ENCODE results near the gene UBAC2. TPM values are rescaled to one million over a fixed set of nuclear protein-coding genes. Genes with fewer than 3 reads are reported as not detected.
"Not testable (repeated sequence)": the region's sequence is repeated elsewhere in the genome, so short reads cannot be mapped to it uniquely, and the experiment has no call there.

Gene UBAC2
- polyA plus RNA-seq, 4 donors: 92.5 to 113 (median 110) TPM

DNA sequence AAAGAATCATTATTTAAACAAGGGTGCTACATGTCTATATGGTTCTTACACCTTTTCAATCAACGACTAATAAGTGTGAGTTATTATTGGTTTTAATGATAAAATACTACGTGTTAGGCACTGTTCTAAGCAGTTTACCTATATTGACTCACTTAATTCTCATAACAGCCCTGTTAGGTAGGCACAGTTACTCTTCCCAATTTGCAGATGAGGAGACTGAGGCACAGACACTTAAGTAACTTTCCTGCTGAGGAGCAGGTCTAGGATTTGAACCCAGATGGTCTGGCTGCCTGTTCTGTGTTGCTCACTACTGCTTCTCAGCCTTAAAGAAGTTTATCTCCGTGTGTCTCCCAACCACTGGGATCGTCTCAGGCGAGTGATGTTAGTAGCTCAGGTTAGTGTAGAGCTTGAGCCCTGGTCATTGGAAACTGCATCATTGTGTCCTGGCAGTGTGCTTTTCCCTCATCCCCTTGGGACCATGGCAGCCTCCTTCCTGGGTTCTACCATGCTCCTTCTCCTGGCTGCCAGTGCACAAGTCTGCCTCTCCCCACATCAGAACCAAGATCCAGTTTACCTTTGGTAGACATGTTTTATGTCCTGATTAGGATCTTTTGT, 10.9 kb downstream of the UBAC2 start:
- DNase-seq (ENCODE audit: low read depth in 4 of 4, low spot score in 3 of 4): no peak

GRCh38 chr13:99214232-99214631, 13.6 kb downstream of the UBAC2 start:
- no peak for DNase-seq (ENCODE audit: low read depth in 4 of 4, low spot score in 3 of 4)

GRCh38 chr13:99214731-99215130, 14.1 kb downstream of the UBAC2 start:
- DNase-seq (ENCODE audit: low read depth in 4 of 4, low spot score in 3 of 4): no peak

GRCh38 chr13:99215184-99215830, 14.7 kb downstream of the UBAC2 start:
- DNase-seq (ENCODE audit: low read depth in 4 of 4, low spot score in 3 of 4): no peak

DNA sequence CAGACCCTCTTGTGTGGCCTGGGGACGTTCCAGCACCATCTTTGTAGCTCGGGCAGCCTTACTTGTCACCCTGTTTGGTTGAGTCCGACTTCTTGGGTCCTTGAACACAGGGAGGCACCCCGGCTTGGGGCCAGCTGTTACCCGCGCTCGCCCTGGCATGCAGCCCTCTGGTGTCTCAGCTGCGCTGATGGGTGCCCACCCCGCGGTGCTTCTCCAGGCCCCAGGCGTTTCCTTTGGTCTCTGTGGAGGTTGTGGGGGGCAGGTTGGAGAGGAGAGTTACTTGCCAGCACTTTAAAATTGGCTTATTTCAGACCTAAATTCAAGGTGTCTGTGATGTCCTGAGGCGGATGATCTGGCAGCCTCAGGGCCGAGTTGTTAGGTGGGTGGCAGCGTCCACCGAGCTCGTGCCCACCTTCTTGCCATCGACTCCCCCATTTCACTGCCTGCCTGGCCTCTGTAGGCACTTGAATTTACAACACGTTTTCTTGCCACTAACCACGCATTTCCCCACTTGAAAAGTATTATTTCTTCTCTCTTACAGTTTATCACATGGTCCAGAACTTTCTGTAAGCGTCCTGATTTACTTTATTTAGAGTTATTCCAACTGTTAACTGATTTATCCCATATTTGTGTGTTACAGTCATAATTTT, 16.9 kb downstream of the UBAC2 start:
- no peak for DNase-seq (ENCODE audit: low read depth in 4 of 4, low spot score in 3 of 4)

- DNase-seq (ENCODE audit: low read depth in 4 of 4, low spot score in 3 of 4): no peak
Measured at GRCh38 chr13:99218126-99218525, 17.5 kb downstream of the UBAC2 start.

GRCh38 chr13:99218545-99218944, 17.9 kb downstream of the UBAC2 start:
- no peak for DNase-seq (ENCODE audit: low read depth in 4 of 4, low spot score in 3 of 4)

DNA sequence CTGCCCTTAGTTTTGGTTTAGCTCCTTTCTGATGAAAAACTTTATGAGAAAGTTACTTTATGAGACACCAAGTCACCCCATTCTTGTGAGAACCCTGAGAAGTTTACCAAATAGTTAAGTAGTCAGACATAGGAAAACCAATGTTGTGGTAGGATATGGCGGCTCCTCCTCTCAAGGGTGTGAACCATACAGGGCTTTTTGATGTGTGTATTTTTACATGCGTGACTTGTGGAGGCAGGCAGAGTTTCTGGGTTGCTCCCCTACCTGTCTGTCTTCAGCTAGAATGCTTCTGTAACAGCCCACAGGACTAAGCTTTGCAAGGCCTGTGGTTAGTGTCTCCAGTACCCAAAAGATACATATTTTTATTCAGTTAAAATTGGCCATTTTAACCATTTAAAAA, 18.3 kb downstream of the UBAC2 start:
- no peak for DNase-seq (ENCODE audit: low read depth in 4 of 4, low spot score in 3 of 4)

DNA sequence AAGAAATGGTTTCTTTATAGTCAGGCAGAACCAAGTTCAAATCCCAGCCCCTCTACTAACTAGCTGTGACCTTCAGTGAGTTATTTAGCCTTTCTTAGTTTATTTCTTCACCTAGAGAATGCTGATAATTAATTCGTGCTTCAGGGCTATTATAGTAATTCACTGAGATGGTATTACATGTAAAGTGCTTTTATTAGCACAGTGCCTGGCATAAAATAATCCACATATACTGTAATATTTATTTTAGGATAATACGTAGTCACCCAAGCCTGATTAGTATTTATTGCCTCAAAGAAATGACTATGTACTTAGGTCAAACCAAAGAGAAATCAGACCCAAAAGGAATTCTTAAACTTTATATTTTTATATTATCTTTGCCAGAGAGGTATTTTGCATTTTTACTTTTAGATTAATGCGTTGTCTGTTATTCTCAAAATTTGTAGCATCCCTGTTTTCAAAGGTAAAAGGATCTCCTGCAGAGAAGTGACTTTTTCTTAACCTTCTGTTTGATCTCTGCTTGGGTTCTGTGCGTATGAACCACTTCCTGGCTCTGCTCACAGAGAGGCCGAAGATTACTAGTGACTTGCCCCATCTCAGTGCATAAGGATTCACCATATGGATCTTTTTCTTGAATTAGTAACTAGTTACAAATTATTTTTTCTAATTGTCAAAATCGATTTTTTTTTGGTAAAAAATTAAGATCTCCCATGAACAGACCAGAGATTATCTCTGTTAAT, 19.7 kb downstream of the UBAC2 start:
- no peak for DNase-seq (ENCODE audit: low read depth in 4 of 4, low spot score in 3 of 4)

- DNase-seq (ENCODE audit: low read depth in 4 of 4, low spot score in 3 of 4): no peak
Measured at GRCh38 chr13:99221567-99222239, 21.0 kb downstream of the UBAC2 start.

- DNase-seq (ENCODE audit: low read depth in 4 of 4, low spot score in 3 of 4): no peak
Measured at GRCh38 chr13:99223587-99223986, 22.9 kb downstream of the UBAC2 start.

- no peak for DNase-seq (ENCODE audit: low read depth in 4 of 4, low spot score in 3 of 4)
Measured at GRCh38 chr13:99224021-99224420, 23.4 kb downstream of the UBAC2 start.

DNA sequence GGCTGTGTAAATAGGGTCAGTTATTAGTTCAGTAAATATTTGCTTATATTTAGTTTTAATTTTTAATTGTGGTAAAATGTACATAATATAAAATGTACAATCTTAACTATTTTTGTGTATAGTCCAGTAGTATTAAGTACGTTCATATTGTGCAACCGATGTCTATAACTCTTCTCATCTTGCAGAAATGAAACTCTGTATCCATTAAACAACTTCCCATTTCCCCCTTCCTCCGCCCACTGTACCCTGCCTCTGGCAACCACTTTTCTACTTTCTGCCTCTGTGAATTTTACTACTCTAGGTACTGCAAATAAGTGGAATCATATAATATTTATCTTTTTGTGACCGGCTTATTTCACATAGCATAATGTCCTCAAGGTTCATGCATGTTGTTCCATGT, 24.4 kb downstream of the UBAC2 start:
- no peak for DNase-seq (ENCODE audit: low read depth in 4 of 4, low spot score in 3 of 4)

- no peak for DNase-seq (ENCODE audit: low read depth in 4 of 4, low spot score in 3 of 4)
Measured at GRCh38 chr13:99226513-99226912, 25.9 kb downstream of the UBAC2 start.

- DNase-seq (ENCODE audit: low read depth in 4 of 4, low spot score in 3 of 4): no peak
Measured at GRCh38 chr13:99227331-99227900, 26.8 kb downstream of the UBAC2 start.

DNA sequence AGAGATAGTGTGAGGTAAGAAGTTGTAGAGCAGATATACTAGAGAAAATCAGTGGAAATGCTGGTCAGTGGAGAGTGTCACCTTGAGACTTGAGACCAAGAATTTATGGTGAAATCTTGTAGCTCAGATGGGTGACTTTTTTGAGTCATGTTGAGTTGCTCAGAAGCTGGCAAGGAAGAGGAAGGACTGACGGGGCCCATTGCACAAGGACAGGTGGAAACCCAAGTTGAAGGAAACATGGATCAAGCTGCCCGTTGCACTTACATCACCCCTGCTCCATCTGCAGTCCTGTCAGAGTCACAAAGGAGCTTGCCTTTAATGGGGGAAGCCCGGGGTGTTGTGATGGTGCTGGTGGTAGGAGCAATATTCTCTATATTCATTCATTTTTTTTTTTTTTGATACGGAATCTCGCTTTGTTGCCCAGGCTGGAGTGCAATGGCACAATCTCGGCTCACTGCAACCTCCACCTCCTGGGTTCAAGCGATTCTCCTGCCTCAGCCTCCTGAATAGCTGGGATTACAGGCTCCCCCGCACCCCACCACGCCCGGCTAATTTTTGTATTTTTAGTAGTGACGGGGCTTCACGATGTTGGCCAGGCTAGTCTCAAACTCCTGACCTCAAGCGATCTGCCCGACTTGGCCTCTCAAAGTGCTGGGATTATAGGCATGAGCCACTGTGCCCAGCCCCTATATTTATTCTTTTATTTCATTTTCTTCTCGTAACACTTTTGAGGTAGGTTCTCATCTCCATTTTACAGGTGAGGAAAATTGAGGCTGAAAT, 27.4 kb downstream of the UBAC2 start:
- DNase-seq (ENCODE audit: low read depth in 4 of 4, low spot score in 3 of 4): no peak

DNA sequence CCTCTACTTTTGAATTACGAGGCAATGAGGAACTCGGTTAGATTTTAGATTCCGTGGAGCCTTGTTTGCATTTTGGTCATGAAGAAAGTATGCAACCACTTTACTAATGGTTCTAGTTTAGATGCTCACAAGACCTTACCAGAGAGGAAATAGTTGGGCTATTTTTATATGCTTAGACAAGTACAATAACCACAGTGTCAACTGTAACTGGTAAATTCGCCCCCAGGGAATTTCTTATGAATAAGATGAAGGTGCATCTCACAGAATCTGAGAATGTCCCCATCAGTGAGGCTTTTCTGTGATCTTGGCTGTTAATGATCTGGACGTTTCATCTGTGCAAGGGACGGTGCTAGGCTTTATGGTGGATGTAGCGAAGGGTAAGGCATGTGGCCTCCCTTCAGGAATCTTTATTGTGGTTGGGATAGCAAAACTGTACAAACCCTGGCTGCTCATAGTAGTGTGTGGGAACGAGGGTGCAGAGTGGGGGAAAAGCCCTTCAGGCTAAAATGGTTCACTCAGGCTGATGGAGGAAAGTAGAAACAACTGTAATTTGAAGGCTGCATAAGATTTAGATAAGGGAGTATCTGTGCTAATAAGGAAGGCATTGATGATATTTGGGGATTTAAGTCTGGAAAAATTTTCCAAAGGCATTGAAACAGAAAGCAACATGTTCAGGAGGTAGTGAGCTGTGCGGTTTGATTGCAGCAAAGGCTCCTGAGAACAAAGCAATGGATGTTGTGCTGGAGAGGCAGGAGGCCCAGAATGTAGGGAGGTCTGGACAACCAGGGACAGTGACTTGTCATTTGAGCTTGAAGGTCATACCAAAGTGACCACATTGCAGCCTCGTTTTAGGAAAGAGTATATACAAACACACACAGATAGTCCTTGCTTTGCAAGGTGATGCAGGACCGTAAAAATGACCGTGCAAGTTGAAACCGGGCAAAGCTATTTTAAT, 28.4 kb downstream of the UBAC2 start:
- DNase-seq (ENCODE audit: low read depth in 4 of 4, low spot score in 3 of 4): no peak

GRCh38 chr13:99230588-99230987, 29.9 kb downstream of the UBAC2 start:
- DNase-seq (ENCODE audit: low read depth in 4 of 4, low spot score in 3 of 4): not testable (repeated sequence)

GRCh38 chr13:99230991-99231390, 30.3 kb downstream of the UBAC2 start:
- DNase-seq (ENCODE audit: low read depth in 4 of 4, low spot score in 3 of 4): no peak

All from right renal pelvis (tissue), 4 donors.